ENCODE measurements around the gene FBH1. TPM values are rescaled to one million over a fixed set of nuclear protein-coding genes. Genes with fewer than 3 reads are reported as not detected.

FBH1 gene
- total and polyA plus RNA-seq, 12 donors = 68.9 to 165 (median 106) TPM

DNA sequence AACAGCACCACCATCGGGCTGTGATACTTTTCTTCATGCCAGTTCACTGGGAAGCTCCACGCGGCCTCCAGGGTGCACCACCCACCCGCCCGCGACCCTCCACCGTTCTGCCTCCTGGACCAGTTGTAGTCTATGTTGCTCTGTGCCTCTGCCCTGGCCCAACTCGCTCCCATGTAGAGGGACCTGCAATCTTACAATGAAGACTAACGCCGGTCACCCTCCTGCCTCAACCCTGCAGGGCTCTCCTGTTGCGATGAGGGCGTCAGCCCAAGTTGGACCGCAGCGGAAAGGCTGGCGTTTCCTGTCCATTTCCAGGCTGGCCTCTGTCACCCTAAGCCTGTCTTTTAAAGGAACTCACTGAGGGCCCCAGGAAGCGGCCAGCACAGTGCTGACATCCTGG lies 52.4 kb downstream of the FBH1 start:
- no peaks in the 10 kb centered on the region for H3K9me3 ChIP-seq (replicated peaks in 1 of 3)
- peak; percentile 51 to 85 (median 69) for DNase-seq
- peak overlapping the region; percentile 45 to 89 (median 79) for H3K27ac ChIP-seq
- H3K4me1 ChIP-seq (replicated peaks in 1 of 2) = peaks cover 9 to 44% of the 10 kb centered on the region in 2 donors
- intact Hi-C loops (cut with DNase I) = no loop called here
- H3K27me3 ChIP-seq = no peaks in the 10 kb centered on the region
- peaks cover 0 to 16% of the 10 kb centered on the region in 2 donors for H3K36me3 ChIP-seq (replicated peaks in 1 of 2)
- TF ChIP-seq, protein P1, sequence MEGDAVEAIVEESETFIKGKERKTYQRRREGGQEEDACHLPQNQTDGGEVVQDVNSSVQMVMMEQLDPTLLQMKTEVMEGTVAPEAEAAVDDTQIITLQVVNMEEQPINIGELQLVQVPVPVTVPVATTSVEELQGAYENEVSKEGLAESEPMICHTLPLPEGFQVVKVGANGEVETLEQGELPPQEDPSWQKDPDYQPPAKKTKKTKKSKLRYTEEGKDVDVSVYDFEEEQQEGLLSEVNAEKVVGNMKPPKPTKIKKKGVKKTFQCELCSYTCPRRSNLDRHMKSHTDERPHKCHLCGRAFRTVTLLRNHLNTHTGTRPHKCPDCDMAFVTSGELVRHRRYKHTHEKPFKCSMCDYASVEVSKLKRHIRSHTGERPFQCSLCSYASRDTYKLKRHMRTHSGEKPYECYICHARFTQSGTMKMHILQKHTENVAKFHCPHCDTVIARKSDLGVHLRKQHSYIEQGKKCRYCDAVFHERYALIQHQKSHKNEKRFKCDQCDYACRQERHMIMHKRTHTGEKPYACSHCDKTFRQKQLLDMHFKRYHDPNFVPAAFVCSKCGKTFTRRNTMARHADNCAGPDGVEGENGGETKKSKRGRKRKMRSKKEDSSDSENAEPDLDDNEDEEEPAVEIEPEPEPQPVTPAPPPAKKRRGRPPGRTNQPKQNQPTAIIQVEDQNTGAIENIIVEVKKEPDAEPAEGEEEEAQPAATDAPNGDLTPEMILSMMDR (IDR thresholded peaks at IDR 0.05) = no peak
- TF ChIP-seq POLR2A (IDR thresholded peaks at IDR 0.05) = peak in 1 of 2 donors; percentile 22
- WGBS, 4 donors = 56 to 70% (median 62%) methylated on average over 12 to 16 of the region's 16 CpGs
- H3K4me3 ChIP-seq = no peak overlapping the region

DNA sequence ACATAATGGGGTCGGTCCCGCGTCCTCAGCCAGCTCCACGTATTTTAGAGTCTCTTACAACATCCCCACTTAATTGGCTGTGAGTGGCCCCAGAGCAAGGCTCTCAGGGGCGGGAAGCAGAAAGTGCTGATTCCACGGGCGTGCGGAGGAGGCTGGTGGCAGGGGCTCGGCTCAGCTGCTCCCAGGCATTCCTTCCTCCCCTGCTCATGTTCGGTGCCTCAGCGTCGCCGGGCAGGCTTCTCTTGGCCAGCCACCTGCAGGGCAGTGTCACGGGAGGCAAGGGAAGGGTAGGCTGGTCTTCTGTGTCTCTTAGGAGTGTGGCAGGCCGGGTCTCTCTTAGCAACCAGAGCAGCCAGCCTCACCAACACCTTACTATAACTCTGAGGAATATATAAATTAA lies 53.5 kb downstream of the FBH1 start:
- intact Hi-C loops (cut with DNase I) = no loop called here
- H3K27ac ChIP-seq = peak overlapping the region; percentile 52 to 94 (median 82)
- no peaks in the 10 kb centered on the region for H3K27me3 ChIP-seq
- TF ChIP-seq, protein P1 (IDR thresholded peaks at IDR 0.05) = no peak
- no peak for TF ChIP-seq POLR2A (IDR thresholded peaks at IDR 0.05)
- H3K4me3 ChIP-seq = no peak overlapping the region
- H3K36me3 ChIP-seq (replicated peaks in 1 of 2) = peaks cover 0 to 5% of the 10 kb centered on the region in 2 donors
- peaks cover 9 to 44% of the 10 kb centered on the region in 2 donors for H3K4me1 ChIP-seq (replicated peaks in 1 of 2)
- no peaks in the 10 kb centered on the region for H3K9me3 ChIP-seq (replicated peaks in 1 of 3)
- peak in 6 of 7 donors; percentile 39 to 61 (median 52) for DNase-seq
- 58 to 84% (median 67%) methylated on average over 10 to 15 of the region's 15 CpGs for WGBS, 4 donors

DNA sequence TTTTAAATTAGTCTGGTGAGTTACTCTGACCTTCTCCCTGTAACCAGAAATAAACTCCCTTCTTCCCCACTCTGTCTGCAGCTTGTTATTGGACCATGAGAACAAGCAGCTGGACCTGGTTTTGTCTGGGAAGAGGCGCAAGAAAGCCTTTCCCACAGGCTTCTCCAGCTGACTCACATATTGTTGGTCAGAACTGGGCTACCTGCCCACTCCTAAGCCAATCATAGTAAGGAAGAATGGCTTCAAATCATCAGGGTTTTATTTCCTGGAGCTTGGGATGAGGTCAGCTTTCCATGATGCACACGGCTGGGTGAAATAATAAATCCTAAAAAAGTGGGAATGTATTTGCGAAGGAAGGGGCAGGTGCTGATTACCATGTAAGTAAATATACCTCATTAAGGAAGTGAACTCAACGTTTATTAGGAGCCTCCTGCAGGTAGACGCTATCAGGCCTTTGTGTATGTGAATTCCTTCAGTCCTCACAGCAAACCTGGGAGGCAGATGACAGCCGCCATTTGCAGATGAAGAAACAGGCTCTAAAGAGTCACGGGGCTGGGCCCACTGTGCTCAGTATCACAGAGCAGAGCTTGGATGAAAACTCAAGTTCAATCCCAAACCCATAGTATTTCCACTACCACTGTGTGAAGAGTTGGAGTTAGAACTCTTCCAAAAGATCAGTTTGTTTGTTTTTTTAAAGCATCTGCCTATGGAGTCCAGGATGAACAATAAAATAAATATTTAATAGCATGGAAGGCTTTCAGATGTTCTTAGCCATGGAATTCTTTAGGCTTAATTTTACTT lies 54.5 kb downstream of the FBH1 start:
- Histone ChIP-seq H3K4me1 (replicated peaks in 1 of 2) (peaks cover 9 to 50% of the 10 kb centered on the region in 2 donors), H3K27ac (peak overlapping the region; percentile 52 to 94 (median 82)), H3K27me3 (no peaks in the 10 kb centered on the region), H3K9me3 (replicated peaks in 1 of 3) (no peaks in the 10 kb centered on the region), H3K4me3 (peak overlapping the region in 1 of 4 donors; percentile 38), H3K36me3 (replicated peaks in 1 of 2) (no peaks in the 10 kb centered on the region)
- DNase-seq = peak; percentile 85 to 96 (median 92)
- WGBS, 4 donors = 34 to 44% (median 42%) methylated on average over 7 of the region's 7 CpGs
- intact Hi-C loops (cut with DNase I) = no loop called here
- TF ChIP-seq POLR2A (IDR thresholded peaks at IDR 0.05) = peak in 1 of 2 donors; percentile 21
- TF ChIP-seq, protein P1 (IDR thresholded peaks at IDR 0.05) = no peak

DNA sequence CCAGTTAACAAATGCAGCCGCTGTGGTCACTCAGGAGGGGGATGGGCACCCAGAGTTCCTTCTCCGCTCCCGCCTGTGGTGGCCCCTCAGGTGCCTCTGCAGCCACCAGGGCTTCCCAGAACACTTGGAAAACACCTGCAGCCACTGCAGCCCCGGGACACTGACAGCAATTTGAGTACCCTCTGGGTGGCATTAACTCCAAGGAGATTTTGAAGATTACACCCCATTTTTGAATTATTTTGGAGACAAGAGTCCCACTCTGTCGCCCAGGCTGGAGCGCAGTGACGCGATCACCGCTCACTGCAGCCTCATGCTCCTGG lies 55.1 kb downstream of the FBH1 start:
- H3K4me3 ChIP-seq = peak overlapping the region in 1 of 4 donors; percentile 38
- H3K27me3 ChIP-seq = no peaks in the 10 kb centered on the region
- H3K27ac ChIP-seq = peak overlapping the region; percentile 6 to 94 (median 81)
- 68 to 77% (median 74%) methylated on average over 9 of the region's 9 CpGs for WGBS, 4 donors
- H3K36me3 ChIP-seq (replicated peaks in 1 of 2) = no peaks in the 10 kb centered on the region
- peaks cover 9 to 53% of the 10 kb centered on the region in 2 donors for H3K4me1 ChIP-seq (replicated peaks in 1 of 2)
- TF ChIP-seq, protein P1 (IDR thresholded peaks at IDR 0.05) = no peak
- TF ChIP-seq POLR2A (IDR thresholded peaks at IDR 0.05) = no peak
- peak in 1 of 7 donors; percentile 40 for DNase-seq
- H3K9me3 ChIP-seq (replicated peaks in 1 of 3) = no peaks in the 10 kb centered on the region
- intact Hi-C loops (cut with DNase I) = no loop called here
